Renal cortical epithelial cell (primary cell): ENCODE results near the gene SLC22A4. TPM values are rescaled to one million over a fixed set of nuclear protein-coding genes. Genes with fewer than 3 reads are reported as not detected.

Experiments used
- DNase-seq: peaks from one replicate; pipeline ENCODE4 v3.0.0-alpha.2; 2011; ENCODE audit warnings: low read depth
- total RNA-seq: library from RNA; depleted of rRNA; stranded (reverse); fragments of >200 nt; gene quantifications from 2 replicates; pipeline ENCODE4 v1.2.3, GENCODE V29; 2014

SLC22A4 gene
- total RNA-seq, 1 donor from 2014 or later, result 1.6 TPM

DNA sequence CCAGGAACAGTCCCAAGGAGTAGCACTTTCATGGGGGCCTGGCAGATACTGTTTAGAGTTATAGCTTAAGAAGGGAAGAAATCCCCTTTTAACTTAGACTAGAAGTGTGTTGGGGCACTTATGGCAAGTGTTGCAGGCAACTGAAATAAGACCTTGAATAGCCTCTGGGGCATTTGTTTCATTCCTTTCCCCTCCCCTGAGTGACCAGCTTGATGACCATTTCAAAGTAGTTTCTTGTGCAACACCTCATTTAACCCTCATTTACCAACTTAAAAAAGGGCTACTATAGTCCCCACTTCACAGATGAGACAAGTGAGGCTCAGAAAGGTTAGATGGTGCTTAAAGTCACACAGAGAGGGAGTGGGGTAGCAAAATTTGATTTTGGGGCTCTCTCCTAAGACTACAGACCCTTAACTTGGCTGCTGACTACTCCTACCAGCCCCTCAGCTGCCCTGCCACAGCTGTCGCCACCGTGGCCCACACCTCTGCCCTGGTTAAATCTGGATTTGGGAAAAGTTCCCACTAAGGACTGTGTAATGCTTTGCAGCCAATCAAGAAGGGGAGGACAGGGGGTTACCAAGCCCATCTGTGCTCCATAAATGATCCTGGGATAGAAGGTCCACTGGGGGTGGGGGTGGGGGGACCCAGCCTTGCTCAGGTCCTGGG is 31.2 kb upstream of the SLC22A4 start:
- DNase-seq, result peak; percentile 85

DNA sequence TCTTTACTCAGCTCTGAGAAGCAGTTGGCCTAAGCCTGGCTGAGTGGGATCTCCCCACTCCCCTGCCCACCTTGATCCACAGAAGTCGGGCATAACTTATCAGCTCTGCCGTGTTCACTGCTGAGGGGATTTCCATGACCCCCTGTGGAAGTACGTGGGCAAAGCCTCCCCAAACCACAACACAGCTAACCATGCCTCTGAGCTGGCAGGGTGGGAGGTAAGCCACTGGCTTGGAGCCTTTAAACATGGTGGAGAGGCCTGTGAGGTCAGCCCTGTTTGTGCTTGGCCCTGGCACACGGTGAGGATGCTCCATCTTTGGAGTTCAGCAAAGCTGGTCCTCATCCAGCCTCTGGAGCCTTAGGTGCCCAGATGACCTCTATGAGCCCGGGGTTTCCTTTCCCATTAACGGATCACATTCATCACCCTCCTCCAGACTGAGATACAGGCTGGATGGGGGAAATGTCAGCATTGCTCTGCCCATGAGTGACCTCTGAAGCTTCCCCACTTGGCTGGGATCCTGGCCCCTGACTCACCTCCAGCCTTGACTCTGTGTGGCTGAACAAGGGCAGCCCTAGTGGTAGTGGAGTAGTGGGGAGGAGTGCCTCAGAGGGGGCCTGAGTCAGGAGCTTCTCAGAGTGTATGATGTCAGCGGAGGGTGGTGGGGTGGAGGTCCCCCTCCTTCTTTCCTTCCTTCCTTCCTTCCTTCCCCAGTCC is 30.5 kb upstream of the SLC22A4 start:
- peak; percentile 93 for DNase-seq

DNA sequence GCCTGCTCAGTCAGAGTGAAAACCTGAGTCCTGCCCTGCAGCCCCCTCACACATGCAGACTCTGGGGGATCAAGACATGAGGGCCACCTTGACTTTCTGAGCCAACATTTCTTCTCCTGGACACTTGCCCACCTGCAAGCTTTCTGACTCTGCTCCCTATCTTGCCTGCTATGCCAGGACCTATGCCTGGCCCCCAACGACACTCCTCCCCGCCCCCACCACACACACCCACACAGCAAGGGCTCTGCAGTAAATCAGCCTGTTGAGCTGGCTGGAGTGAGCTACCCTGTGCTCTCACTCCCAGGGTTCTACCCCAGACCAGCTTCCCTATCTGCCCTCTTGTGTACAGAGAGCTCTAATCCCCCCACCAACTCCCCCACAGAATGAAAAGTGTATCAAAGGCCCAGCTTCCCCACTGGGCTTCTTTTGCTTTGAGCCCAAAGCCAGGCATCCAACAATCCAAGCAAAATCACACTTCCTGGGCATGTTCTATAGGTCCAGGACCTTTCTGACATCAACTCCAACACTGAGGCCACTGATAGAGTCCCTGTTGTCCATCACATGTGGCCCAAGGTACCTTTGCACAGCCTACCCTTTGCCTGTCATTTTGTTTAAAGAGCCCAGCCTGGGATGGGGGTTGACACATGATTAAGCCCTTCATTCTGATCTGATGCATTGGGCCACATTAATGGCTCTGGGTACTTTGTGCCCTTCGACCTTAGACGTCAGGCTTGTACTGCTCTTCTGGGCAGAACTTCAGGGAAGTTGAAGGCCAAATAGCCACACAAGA is 29.5 kb upstream of the SLC22A4 start:
- DNase-seq, result no peak

DNA sequence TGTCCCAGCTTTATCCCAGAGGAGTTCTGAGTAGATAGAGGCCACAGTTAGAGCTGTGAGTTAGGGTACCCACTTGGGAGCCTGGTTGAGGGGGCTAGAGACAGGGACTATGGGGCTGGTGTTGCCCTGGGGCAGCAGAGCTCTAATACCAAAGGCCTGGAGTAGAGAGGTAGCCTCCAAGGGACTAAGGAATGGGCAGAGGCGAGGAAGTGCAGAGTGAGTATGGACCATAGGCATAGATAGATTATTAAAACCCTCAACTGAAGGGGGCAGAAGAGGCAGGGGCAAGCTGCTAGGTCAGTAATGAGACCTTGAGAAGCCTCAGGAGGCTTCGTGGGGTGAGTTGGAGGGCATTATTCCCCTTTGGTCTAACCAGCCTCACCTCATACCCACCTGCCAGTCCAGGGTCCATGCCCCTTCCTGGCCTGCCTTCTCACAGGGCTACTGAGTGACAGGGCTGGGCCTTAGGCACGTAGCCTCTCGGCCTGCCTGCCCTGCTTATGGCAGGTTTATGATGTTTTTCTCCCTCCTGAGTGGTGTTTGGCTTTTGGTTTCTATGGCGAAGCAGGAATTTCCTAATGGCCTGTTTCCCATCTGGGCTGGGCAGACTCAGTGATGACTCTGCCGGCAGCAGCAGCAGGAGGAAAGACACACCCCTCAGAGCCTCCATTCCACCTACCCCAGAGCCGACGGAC is 28.7 kb upstream of the SLC22A4 start:
- DNase-seq, result peak; percentile 97

DNA sequence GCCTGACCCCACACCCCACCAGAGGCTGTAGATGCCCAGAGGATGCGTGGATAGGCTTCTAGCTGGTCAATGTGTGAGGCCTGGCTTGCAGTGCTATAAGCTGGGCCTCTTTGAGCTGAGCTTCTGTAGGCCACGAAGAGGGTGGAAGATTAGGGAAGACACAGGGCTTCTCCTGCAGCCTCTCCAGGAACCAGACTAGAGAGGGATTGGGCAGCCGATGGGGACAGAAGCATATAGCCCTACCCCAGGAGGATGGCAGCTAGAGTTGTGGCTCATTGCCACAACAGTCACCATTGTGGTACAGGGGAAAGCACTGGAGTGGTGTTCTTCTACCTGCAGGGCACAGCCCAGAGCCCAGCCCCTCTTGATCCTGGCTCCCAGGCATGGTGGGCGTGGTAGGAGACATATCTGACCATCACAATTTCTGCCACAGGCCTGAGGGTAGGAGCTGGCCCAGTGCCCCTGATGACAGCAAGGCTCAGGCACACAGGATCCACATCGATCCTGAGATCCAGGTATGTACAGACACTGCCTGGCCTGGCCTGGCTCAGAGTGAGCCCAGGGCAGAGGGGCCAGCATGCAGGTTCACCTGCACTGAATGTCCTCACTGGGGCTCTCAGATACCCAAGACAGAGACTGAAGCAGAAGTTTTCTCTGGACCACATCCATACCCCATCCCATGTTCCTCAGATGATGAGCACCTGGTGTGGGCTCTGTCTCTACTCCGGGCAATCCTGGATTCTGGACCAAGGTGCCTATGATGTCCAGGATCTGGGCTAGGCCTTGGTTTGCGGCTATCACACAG is 28.0 kb upstream of the SLC22A4 start:
- no peak for DNase-seq

DNA sequence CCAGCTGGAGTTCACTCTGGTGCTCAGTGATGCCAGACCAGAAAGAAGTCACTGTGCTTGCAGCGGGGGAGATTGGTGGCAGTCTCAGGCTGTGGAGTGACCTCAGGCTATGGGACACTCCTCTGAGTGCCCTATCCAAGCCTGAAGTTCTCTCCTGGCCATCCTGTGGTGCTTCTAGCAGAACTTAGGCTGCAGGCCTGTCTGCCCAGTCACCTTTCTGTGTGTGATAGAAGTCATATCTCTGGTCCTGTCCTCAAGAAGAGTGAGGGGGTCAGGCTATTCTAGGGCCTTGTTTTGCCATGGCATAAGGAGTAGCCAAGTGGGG is 27.4 kb upstream of the SLC22A4 start:
- no peak for DNase-seq

DNA sequence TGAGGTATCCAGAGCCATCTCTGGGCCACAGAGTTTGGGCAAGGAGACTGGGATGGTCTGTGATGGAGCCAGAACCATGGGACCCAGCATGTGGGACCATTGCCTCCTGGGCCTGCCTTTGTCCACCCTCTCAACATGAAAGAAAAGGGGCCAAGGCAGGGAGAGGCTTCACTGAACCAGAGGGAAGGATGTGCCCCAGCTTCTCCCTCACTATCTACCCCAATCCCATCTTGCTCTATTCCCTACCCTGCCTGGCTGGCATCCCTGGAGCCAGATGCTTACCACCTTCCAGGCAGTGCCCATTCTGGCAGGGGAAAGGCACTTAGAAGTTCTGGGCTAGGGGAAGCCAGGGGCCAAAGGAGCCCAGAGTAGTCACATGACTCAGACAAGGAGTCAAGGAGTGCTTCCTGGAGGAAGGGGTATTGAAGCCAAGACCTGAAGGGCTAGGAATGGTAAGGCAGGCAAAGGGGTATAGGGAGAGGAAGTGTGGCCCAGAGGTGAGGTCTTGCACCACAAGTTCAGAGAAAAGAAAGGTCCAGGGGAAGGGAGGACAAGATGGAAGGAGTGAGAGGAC is 26.9 kb upstream of the SLC22A4 start:
- no peak for DNase-seq

DNA sequence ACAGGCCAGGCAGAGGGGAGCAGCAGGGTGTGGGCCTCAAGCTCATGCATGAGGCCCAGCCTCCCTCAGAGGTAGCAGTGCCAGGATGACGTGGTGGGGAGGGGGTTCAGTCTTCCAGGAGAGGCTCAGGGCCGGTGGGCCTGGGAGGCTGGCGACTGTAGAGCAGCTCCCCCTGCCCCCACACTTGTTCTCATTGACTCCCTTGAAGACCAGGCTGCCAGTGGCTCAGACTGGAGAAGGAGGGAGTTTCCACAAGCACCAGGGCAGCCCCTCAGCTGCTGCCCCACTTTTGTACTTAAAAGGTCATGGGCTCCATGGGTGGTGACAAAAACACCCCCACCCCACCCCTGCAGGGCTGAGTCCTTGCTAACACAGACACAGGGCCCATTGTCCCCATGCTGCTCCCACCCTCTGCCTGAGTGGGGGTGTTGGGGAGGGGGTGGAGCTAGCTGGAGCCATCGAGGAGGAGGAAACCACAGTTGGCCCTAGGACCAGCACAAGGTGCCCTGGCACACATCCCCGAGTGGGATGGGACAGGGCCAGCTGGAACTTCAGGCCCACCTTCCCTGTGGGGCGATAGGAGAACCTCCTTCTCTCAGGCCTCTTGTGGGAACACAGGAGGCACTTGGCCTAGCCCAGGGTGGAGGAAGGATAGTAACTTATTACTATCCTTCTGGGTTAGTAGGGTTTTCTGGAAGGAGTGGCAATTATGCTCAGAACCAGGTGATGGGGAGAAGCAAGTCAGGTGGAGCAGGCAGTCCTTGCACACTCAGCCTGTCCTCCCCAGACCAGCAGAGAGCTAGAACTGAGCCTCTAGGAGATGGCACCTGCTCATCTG is 26.0 kb upstream of the SLC22A4 start:
- DNase-seq, result no peak

DNA sequence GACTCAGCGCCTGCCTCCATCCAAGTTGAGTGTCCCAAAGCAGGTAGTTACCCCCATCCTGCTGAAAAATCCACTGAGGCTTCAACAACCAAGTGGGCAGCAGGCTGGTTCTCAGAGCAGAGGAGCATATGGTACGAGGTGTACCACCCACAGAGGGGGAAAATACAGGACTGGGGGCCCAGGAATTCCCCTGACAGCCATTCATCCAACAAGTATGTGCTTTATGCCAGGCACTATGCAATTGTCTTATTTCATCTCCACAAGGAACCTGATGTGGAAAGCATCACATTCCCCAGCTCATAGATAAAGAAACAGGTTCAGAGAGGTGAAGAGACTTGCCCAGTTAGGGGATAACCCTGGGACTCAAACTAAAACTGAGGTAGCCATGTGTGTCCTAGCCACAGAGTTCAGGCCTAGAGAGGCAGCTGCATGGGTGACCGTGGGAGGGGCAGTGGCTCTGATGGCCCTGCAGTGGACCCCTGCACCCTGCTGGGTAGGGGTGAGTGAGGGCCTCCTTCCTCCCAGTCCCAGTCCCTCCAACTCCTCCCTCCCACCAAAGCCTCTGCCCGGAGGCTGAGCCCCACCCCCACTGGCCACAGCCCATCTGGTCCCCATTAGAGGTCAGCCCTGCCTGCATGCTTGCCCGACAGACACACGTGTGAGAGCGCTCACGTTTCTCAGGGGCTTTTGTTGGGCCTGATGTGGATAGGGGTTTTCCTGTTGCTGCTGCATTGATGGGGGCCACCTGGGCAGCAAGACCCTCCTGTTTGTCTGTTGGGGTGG is 25.2 kb upstream of the SLC22A4 start:
- DNase-seq, result peak; percentile 82

DNA sequence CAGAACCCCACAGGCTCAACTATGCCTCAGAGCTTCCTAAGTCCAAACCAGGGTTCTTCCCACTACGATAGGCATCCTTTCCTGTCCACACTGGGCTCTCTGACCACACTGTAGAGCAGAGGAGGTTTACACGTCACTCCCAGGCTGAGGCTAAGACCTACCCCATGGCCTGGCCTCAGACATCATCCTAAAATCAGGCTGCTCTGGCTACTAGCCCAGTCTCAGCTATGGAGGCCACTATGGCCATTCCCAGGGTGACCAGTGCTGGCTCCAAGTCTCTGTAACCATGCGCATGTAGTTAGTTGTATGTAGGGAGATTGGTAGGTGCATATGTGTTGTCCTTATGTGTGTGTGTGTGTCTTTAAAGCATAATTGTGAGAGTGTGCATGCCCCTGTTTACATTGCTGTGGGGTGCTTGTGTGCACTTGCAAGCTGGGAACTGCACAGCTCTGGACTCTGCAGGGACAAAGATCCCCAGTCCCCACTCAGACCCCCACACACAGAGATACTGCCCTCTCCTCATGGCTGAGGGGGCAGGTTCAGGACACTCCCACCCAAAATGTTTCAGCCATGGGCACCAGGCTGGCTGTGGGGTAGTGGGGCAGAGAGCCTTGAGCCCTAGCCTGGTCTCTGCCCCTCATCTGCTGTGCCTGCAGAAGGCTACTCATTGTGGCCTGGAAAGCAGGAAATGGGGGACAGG is 24.4 kb upstream of the SLC22A4 start:
- no peak for DNase-seq

DNA sequence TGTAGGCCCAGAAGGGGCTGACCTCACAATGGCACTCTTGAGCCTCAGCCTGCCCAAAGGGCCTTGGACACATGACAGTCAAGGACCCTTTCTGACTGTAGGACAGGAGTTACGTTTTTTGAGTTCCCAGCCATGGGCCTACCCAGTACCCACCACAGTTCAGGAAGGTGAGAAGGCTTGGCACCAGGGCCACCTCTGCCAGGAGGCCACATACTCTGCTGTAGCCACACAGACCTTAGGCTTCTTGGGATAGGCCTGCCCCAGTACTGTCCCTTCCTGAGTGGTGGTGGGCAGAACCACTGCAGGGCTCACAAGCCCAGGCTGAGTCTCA is 23.9 kb upstream of the SLC22A4 start:
- DNase-seq, result no peak

DNA sequence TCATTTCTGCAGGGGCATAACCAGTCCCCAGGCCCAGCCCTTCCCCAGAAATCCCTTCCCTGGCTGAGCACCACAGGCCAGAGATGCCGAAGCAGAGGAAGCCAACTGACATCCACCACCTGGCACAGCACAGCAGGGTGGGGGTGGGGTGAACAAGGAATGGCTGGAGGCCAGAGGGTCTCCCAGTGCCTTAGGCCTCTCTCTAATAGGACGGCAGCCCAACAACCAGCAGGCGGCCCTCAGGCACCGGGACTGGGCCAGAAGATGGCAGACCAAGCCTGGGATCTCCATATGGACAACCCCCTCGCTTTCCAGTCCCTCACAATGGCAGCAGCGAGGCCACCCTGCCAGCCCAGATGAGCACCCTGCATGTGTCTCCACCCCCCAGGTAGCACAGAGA is 23.5 kb upstream of the SLC22A4 start:
- DNase-seq, result no peak

DNA sequence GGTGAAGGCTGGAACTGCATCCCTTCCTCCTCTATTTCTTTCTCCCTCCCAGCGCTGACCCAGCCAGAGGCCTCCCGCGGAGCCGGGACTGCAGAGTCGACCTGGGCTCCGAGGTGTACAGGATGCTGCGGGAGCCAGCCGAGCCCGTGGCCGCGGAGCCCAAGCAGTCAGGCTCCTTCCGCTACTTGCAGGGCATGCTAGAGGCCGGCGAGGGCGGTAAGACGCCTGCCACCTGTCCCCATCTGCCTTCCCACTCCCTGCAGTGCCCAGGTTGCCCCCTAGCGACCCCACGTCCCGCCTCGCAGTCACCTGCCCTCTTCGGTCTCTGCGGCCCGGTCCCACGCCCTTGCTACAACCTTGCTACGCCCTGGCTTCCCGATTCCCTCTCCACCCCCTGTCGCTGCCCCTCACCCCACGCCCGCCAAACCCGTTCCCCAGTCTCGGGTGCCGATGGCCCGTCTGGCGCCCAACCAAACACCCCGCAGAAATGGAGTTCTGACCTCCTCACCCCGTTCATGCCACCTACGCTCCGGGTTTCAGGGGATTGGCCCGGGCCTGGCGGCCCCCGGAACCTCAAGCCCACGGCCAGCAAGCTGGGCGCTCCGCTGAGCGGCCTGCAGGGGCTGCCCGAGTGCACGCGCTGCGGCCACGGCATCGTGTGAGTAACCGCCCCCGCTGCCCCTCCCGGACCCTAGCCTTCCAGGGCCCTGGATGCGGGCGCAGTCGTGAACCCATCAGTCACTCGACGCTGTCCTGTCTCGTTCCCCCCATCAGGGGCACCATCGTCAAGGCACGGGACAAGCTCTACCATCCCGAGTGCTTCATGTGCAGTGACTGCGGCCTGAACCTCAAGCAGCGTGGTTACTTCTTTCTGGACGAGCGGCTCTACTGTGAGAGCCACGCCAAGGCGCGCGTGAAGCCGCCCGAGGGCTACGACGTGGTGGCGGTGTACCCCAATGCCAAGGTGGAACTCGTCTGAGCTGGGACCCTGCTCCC is 22.6 kb upstream of the SLC22A4 start:
- no peak for DNase-seq

DNA sequence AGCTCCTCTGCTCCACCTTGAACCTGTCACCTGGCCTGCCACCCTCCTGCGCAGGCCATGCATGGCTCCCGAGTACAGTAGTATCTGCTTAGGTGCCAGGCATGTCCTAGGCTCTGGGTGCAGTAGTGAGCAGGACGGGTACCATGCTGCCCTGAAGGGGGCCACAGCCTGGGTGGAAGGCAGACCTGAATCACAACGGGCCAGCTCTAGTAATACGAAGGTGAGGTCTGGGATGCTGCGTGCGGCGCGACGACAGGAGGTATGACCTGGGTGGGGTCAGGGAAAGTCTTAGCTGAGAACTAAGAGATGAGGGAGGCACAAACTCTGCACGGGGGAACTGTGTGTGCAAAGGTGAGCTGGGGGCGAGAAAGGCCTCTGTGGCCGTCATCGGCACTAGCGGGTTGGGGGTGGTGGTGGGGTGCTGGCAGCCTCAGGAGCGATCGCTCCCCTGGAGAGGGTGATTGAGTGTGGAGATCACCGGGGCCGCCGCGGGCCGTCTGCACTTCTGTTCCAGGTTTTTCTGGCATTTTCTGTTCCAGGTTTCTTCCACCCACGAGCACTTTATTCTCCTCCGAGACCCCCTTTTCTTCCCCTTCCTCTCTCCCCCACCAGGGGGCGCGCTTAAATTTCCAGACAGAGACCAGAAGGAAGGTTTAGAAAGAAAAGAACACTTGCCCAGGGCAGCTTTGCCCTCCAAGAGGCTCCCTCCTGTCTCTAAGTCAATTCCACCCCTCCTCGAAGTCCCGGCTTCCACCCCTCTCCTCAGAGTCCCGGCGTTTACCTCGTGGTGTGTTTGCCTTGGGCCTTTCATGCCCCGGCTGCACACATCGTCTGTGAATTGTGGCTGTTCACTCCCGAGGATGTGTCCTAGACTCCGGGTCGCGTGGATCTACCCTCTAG is 21.6 kb upstream of the SLC22A4 start:
- peak; percentile 52 for DNase-seq

DNA sequence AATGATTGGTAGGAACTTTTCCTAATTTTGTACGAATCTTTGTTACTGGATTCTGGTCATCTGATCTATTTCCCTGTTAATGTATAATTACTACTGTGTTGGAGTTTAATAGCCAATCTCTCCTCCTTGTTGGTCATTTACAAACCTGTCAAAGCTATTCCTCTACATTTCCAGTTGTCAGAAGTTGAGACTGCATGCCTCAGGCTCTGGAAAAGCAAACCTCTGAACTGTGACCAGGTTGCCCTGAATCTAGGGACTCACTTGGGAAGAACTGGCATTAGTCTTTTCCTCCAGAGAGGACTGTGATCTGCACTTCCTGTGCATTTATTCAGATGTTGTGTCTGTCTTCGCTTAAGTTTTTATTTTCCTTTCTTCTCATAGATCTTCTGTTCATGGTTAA is 20.6 kb upstream of the SLC22A4 start:
- peak; percentile 87 for DNase-seq

DNA sequence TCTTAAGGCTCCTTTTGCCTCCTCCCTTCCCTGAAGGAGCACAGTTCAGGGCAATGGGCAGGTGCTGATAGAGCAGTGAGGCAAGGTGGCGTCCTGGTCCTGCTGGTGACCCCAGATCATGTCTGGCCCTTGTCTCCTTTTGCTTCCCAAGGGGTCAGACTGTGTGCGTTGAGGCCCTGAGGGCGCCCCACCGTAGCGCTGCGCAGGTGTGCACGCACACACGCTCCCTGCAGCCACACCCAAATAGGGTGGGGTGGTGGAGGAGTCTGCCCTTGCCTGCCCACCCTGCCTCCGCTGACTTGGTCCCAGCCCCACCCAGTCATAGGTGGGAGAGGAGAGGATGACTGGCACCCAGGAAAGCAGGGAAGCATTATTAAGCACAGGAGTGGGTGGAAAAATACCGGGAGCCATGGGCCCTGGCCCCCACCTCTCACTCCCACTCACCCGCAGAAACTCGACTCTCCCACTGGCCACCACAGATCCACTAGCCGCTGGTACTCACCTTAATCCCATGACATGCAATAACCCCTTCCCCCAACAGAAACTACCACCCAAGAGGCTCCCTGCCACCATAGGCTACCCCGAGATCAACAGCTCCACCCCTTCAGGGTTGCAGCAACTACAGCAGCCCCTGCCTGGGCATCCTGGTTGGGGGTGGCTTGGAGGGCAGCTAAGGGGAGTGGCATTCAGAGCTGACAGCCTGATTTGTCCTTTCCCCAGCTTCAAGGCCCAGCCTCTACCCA is 20.0 kb upstream of the SLC22A4 start:
- DNase-seq, result no peak
